GM19468 (cell line): ENCODE data around the gene WDFY3.
"Not testable (repeated sequence)": the region's sequence is repeated elsewhere in the genome, so short reads cannot be mapped to it uniquely, and the experiment has no call there.

Experiments
- ATAC-seq: cut with Tn5 transposase; IDR thresholded peaks from one replicate; pipeline ENCODE4 v1.9.1; 2021; ENCODE audit warnings: mild to moderate bottlenecking, moderate library complexity, moderate number of reproducible peaks; ENCODE audit not compliant: unreplicated experiment; ENCODE audit errors: extremely low read depth

The WDFY3 gene

GRCh38 chr4:84806541-84806940 is 159.9 kb downstream of the WDFY3 start:
- not testable (repeated sequence) for ATAC-seq

- no peak for ATAC-seq
Measured at GRCh38 chr4:84804136-84804535, 162.4 kb downstream of the WDFY3 start.

GRCh38 chr4:84803720-84804119 is 162.8 kb downstream of the WDFY3 start:
- ATAC-seq: no peak

GRCh38 chr4:84803116-84803515 is 163.4 kb downstream of the WDFY3 start:
- ATAC-seq: no peak

GRCh38 chr4:84800256-84800655 is 166.2 kb downstream of the WDFY3 start:
- ATAC-seq: no peak

GRCh38 chr4:84799318-84799717 is 167.2 kb downstream of the WDFY3 start:
- no peak for ATAC-seq

- no peak for ATAC-seq
Measured at GRCh38 chr4:84796394-84796793, 170.1 kb downstream of the WDFY3 start.

GRCh38 chr4:84792366-84793301 is 173.9 kb downstream of the WDFY3 start:
- no peak for ATAC-seq

GRCh38 chr4:84790769-84791565 is 175.5 kb downstream of the WDFY3 start:
- no peak for ATAC-seq

GRCh38 chr4:84786478-84786877 is 180.0 kb downstream of the WDFY3 start:
- no peak for ATAC-seq

- no peak for ATAC-seq
Measured at GRCh38 chr4:84782517-84782916, 184.0 kb downstream of the WDFY3 start.

GRCh38 chr4:84780719-84781118 is 185.8 kb downstream of the WDFY3 start:
- no peak for ATAC-seq

- ATAC-seq: no peak
Measured at GRCh38 chr4:84778041-84778440, 188.4 kb downstream of the WDFY3 start.

- no peak for ATAC-seq
Measured at GRCh38 chr4:84767168-84767567, 199.3 kb downstream of the WDFY3 start.

- ATAC-seq: no peak
Measured at GRCh38 chr4:84753321-84753972, 213.0 kb downstream of the WDFY3 start.

GRCh38 chr4:84751707-84752106 is 214.8 kb downstream of the WDFY3 start:
- no peak for ATAC-seq

GRCh38 chr4:84750960-84751283 is 215.6 kb downstream of the WDFY3 start:
- no peak for ATAC-seq

GRCh38 chr4:84750260-84750959 is 216.1 kb downstream of the WDFY3 start:
- no peak for ATAC-seq

- no peak for ATAC-seq
Measured at GRCh38 chr4:84740057-84740456, 226.4 kb downstream of the WDFY3 start.

- no peak for ATAC-seq
Measured at GRCh38 chr4:84738622-84739021, 227.9 kb downstream of the WDFY3 start.
